NB4 (cell line): ENCODE measurements around the gene AADACL2.

ENCODE experiments used
- DNase-seq: peaks from one replicate; pipeline ENCODE4 v3.0.0; 2010; ENCODE audit warnings: low read depth
- H3K4me3 ChIP-seq: one replicate; pipeline ENCODE4 v1.5.1; 2011; ENCODE audit warnings: mild to moderate bottlenecking, low read depth, low read length, moderate library complexity
- MAX ChIP-seq: IDR thresholded peaks from 2 replicates; pipeline ENCODE4 v1.6.1; 2011; ENCODE audit warnings: low read depth, low read length
- MYC ChIP-seq: IDR thresholded peaks from 2 replicates; pipeline ENCODE4 v1.6.1; 2011; ENCODE audit warnings: low read depth, low read length
- POLR2A ChIP-seq: IDR thresholded peaks from 2 replicates; pipeline ENCODE4 v1.6.1; 2011; ENCODE audit warnings: mild to moderate bottlenecking; ENCODE audit not compliant: insufficient read length; ENCODE audit errors: extremely low read depth
- TF ChIP-seq, protein P1 (sequence below): IDR thresholded peaks from one replicate; pipeline ENCODE4 v1.5.1; 2012; ENCODE audit warnings: low read depth, low read length

AADACL2 gene

DNA sequence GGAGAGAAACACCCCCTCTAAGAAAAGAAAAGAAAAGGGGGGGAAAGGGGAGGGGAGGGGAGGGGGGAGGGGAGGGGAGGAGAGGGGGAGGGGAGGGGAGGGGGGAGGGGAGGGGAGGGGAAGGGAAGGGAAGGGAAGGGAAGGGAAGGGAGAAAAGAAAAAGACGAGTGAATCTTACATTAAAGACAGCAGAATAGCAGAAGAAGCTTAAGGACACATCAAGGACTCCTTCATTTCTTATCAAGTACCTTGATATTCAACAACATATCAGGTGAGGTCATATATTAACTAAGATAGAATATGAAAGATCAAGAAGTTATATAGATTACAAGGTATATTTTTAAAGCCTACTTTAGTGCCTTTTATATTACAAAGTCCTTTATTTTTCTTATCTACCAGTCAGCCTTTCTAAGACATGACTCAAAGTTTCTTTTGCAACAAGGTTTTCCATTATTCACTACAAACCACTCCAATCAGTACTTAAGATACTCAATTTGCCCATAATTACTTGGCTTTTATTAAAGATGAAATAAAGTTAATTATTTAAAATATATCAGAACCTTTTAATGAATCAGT, 62.5 kb downstream of the AADACL2 start:
- TF ChIP-seq, protein P1, sequence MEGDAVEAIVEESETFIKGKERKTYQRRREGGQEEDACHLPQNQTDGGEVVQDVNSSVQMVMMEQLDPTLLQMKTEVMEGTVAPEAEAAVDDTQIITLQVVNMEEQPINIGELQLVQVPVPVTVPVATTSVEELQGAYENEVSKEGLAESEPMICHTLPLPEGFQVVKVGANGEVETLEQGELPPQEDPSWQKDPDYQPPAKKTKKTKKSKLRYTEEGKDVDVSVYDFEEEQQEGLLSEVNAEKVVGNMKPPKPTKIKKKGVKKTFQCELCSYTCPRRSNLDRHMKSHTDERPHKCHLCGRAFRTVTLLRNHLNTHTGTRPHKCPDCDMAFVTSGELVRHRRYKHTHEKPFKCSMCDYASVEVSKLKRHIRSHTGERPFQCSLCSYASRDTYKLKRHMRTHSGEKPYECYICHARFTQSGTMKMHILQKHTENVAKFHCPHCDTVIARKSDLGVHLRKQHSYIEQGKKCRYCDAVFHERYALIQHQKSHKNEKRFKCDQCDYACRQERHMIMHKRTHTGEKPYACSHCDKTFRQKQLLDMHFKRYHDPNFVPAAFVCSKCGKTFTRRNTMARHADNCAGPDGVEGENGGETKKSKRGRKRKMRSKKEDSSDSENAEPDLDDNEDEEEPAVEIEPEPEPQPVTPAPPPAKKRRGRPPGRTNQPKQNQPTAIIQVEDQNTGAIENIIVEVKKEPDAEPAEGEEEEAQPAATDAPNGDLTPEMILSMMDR: no peak
- no peak for TF ChIP-seq MAX
- no peak for TF ChIP-seq POLR2A
- TF ChIP-seq MYC: no peak
- H3K4me3 ChIP-seq: no peak overlapping the region
- DNase-seq: no peak

DNA sequence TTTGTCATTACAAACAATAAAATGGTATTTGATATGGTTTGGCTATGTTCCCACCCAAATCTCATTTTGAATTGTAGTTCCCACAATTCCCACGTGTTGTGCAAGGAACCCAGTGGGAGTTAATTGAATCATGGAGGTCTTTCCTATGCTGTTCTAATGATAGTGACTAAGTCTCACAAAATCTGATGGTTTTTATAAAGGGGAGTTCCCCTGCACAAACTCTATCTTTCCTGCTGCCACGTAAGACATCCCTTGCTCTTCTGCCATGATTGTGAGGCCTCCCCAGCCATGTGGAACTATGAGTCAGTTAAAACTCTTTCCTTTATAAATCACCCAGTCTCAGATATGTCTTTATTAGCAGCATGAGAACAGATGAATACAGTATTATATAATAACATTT, 64.7 kb downstream of the AADACL2 start:
- DNase-seq: no peak
- no peak overlapping the region for H3K4me3 ChIP-seq
- no peak for TF ChIP-seq MYC
- TF ChIP-seq MAX: no peak
- no peak for TF ChIP-seq POLR2A
- TF ChIP-seq, protein P1: no peak

GRCh38 chr3:151800431-151800830, 66.7 kb downstream of the AADACL2 start:
- no peak overlapping the region for H3K4me3 ChIP-seq
- TF ChIP-seq MYC: no peak
- TF ChIP-seq, protein P1: no peak
- no peak for TF ChIP-seq POLR2A
- no peak for TF ChIP-seq MAX
- no peak for DNase-seq

- DNase-seq: no peak
- TF ChIP-seq POLR2A (no peak), MYC (no peak), MAX (no peak)
- TF ChIP-seq, protein P1: no peak
- no peak overlapping the region for H3K4me3 ChIP-seq
Observed at GRCh38 chr3:151804267-151804666, 70.5 kb downstream of the AADACL2 start.

DNA sequence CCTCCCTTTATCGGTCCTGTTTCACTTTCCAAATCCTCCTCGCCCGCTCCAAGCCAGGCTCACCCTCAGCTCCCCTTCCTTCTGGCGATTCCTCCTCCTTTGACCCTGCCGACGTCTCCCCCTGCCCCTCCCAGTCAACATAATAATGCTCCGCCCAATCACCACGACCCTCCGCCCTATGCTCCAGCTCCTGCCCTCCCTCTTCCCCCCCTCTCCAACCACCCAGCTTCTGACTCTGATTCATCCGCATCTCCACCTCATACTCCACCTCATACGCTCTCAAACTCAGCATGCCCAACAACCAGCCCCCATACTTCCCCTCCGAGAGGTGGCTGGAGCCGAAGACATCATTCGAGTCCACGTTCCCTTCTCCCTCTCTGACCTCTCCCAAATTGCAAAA, 73.1 kb downstream of the AADACL2 start:
- no peak for DNase-seq
- no peak for TF ChIP-seq MYC
- TF ChIP-seq, protein P1: no peak
- TF ChIP-seq POLR2A: no peak
- no peak for TF ChIP-seq MAX

More for the DNA sequence above, 73.1 kb downstream of the AADACL2 start:
- no peak overlapping the region for H3K4me3 ChIP-seq
